GM18867 (cell line): Measurements from ENCODE around the gene TOR3A.

Experiments
- ATAC-seq: cut with Tn5 transposase; IDR thresholded peaks from one replicate; pipeline ENCODE4 v1.9.1; 2021; ENCODE audit warnings: mild to moderate bottlenecking, moderate library complexity; ENCODE audit not compliant: unreplicated experiment

TOR3A gene

DNA sequence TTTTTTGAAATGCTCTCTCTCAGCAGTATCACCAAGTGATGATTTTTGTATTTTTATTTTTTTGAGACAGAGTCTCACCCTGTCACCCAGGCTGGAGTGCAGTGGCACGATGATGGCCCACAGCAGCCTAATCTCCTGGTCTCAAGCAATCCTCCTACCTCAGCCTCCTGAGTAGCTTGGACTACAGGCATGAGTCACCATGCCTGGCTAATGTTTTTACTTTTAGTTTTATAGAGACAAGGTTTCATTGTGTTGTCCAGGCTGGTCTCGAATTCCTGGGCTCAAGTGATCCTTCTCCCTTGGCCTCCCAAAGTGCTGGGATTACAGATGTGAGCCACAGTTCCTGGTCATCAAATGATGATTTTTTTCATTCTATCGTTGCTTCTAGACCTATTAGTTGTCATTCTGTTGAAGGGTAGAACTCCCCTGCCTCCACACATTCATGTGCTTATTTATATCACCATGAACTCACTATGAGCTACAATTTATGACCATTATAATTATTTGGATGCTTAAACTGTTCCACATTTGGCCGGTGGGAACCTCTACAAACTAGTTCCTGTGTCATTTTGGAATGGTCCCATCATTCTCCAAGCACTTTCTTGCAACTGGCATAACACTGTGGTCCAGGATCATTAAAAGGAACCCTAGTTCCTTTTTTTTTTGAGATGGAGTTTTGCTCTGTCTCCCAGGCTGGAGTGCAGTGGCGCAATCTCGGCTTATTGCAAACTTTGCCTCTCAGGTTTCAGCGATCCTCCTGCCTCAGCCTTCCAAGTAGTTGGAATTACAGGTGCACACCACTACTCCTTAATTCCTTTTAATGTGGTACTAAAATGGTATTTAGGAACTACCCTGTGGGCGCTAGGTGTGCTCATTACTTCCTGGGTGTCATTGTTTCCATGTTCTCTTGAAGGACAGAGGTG, 20.2 kb upstream of the TOR3A start:
- no peak for ATAC-seq

DNA sequence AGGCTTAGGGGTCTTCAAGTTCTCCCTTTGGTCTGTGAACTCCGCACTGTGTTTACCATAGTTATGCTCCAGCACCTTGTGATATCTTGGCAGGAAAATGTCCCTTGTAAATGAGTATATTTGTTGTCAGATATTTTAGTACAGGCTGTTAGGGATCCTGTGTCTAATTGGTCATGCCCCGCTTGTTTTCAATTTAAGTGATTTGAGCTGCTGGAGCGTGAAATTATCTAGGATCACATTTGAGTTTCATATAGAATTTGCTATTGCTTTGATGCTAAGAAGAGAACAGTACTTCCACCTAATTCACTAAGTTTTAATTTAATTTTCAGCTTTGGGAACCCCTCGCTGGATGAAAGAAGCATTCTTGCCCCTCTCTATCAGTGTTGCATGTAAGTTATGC, 15.4 kb upstream of the TOR3A start:
- no peak for ATAC-seq

GRCh38 chr1:179077396-179077795, 4.5 kb upstream of the TOR3A start:
- no peak for ATAC-seq

DNA sequence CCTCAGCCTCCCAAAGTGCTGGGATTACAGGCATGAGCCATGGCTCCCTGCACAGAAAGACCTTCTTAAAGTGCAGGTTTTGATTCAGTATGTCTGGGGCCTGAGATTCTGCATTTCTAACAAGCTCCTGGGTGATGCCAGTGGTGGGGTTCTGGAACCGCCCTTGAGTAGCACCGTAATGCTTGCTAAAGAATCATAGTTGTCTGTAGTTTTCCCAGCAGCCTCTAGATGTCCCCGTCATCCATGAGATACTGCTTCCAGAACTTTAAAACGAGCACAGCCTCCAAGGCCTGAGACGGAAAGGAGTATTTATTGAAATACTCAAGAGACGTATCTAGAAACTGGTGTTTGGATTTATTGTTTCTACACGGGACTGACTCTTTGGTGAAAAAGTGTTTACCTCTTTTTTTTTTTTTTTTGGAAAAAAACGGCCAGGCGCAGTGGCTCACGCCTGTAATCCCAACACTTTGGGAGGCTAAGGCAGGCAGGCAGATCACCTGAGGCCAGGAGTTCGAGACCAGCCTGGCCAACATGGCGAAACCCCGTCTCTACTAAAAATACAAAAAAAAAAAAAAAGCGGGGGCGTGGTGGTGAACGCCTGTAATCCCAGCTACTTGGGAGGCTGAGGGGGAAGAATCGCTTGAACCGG, 2.6 kb upstream of the TOR3A start:
- ATAC-seq: peak; percentile 15

- ATAC-seq: peak; percentile 25
Measured at GRCh38 chr1:179080866-179081686, 794 bp upstream of the TOR3A start.

GRCh38 chr1:179082333-179082998, 596 bp downstream of the TOR3A start:
- peak; percentile 14 for ATAC-seq

- ATAC-seq: no peak
Measured at GRCh38 chr1:179082999-179083335, 1.1 kb downstream of the TOR3A start.

GRCh38 chr1:179083533-179083932, 1.7 kb downstream of the TOR3A start:
- peak; percentile 23 for ATAC-seq

DNA sequence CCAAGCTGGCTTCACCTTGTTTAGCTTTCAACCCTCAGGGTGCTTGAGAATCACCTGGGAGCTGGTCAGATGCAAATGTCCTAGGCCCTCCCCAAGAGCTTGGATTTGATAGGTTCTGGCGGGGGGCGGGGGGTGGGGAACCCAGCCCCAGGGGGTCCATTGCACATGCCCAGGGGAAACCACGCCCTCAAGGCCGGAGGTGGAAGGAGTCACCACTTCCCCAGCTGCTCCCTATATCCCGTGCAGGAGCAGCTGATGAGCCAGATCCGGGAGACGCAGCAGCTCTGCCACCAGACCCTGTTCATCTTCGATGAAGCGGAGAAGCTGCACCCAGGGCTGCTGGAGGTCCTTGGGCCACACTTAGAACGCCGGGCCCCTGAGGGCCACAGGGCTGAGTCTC, 5.8 kb downstream of the TOR3A start:
- no peak for ATAC-seq

GRCh38 chr1:179089827-179090482, 8.1 kb downstream of the TOR3A start:
- ATAC-seq: no peak

DNA sequence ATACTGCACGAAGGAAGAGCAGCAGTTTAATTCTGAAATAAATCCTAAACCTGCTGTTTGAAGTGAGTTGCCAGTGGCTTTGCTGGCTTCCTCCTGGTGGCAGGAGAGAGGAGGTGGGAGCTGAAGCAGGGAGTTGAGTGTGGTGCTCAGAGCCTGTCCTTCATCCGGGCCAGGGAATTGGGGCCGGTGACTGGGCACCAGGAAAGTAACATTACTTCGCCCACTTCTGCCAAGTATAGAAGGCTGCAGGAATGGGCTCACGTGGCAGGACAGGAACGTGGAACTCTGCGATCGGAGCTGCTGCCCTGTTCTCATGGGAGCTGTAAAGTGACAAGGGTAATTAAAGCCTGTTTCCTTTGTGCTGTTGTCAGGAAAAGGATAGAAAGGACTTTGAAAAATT, 8.7 kb downstream of the TOR3A start:
- ATAC-seq: no peak

DNA sequence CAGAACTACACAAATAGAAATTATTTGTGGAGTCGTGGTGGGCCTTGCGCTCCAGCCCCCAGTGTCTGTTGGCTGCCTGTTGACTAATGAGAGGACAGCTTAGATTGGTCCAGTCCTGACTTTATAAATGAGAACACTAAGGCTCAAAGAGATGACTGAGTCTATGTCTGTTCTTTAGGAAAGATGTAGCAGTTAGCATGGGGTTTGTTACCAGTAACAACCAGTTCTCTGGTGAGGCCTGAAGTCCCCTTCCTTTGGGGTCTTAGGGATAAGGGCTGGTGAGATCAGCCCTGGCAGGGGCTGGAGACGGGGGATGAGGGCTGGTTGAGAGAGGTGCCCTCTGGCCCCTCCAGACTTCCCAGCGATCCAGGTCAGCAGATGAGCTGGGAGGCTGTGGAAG, 9.1 kb downstream of the TOR3A start:
- no peak for ATAC-seq

DNA sequence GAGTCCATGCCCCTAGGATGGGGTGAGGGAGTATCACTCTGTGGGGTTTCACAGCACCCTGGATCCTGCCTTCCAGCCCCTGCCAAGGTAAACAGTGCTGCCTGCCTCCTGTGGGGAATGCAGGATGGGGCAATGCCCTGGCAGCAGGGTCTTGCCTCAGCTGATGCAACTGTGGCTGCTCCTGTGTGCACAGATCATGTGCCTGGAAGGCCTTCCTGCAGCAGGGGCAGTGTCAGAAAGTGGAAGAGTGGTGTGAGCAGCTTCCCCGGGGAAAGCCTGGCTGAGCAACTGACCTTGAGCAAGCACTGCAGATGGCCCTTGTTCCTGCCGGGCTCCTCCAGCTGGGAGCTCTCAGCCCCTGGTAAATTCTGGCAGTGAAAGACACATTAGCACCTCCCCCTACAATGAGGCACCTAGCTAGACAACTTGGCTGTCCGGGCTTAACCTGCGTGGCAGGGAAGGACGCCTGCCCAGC, 9.9 kb downstream of the TOR3A start:
- ATAC-seq: no peak

DNA sequence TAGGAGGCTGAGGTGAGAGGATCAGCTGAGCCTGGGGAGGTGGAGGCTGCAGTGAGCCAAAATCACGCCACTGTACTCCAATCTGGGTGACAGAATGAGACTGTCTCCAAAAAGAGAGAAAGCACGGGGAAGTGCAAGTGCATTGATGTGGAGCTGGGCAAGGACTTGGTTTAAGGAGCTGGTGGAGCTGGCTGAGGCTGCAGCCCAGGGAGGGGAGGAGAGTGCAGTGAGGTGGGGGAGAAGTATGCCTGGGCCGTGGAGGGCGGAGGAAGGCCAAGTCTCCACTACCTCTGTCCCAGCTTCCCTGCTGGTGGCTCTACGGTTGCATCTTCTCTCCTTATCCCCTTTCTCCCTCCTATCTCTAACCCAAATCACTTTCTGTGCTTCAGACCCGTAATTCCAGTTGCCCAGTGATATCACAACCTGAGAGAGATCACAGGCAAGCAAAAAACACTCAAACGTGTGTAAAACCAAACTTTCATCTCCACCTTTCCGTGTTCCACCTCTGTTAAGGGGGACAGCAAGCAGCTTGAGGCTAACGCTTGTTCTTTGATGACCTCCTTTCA, 11.1 kb downstream of the TOR3A start:
- no peak for ATAC-seq

DNA sequence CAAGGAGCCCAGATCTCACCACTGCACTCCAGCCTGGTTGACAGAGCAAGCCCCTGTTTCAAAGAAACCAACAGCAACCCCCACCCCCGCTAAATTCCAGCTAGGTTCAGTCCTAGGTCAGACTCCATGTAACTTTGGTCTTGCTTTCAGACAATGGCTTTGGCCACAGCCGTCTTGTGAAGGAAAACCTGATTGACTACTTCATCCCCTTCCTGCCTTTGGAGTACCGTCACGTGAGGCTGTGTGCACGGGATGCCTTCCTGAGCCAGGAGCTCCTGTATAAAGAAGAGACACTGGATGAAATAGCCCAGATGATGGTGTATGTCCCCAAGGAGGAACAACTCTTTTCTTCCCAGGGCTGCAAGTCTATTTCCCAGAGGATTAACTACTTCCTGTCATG, 12.9 kb downstream of the TOR3A start:
- no peak for ATAC-seq

- ATAC-seq: no peak
Measured at GRCh38 chr1:179095377-179095776, 13.5 kb downstream of the TOR3A start.

DNA sequence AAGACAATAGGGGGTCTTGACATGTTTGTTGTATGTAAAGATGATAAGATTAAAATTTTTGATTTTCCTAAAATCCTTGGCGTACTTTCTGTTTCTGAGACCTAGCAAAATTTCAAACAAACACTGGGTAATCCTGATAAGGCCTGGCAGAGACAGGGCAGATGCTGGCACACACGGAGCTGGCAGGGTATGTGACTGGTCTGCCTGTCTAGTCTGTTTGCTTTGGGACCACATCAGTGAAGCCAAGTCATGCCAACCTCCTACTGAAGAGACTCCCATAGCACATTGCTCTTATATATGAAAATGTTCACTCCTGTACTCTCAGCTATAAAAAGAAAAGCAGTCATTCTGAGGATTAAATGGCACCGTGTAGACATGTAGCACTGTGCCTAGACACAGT, 14.1 kb downstream of the TOR3A start:
- ATAC-seq: no peak

- no peak for ATAC-seq
Measured at GRCh38 chr1:179099891-179100290, 18.0 kb downstream of the TOR3A start.

DNA sequence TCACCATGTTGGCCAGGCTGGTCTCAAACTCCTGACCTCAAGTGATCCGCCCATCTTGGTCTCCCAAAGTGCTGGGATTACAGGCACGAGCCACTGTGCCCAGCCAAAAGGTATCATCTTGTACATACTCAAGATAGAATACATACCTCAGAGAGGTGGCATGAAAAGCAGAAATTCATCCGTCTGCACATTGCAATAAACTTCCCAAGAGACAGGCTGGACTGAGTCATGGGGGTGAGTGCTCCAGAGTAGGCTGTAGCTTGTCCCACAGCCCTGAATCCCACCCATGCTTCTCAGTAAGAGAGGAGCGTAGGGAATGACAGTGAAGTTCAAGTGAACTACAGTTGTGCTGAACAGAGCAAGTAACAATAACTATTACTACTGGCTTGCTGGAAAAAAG, 19.7 kb downstream of the TOR3A start:
- ATAC-seq: no peak

- no peak for ATAC-seq
Measured at GRCh38 chr1:179103999-179104398, 22.1 kb downstream of the TOR3A start.
